H1 (cell line): ENCODE measurements around the gene CYP4A11. TPM values are rescaled to one million over a fixed set of nuclear protein-coding genes. Genes with fewer than 3 reads are reported as not detected.

Experiments used
- CTCF ChIA-PET: fragments of 300-600 bp; sonication (Branson Sonifier 250); formaldehyde crosslinking; loops from one replicate; lab custom pipeline; 2021; ENCODE audit not compliant: partially characterized antibody; lab: Charles Lee
- POLR2A ChIA-PET: fragments of 300-600 bp; sonication (Branson Sonifier 250); formaldehyde crosslinking; loops from one replicate; lab custom pipeline; 2021; ENCODE audit warnings: inconsistent platforms; ENCODE audit not compliant: partially characterized antibody; lab: Charles Lee
- DNase-seq, 2 experiments: peaks; one replicate each; pipeline versions ENCODE4 v3.0.0 to v3.0.0-alpha.2; 2010 to 2022; ENCODE audit warnings: low spot score in 2 of 2, low read depth in 1 of 2, mixed read lengths in 1 of 2
- FAIRE-seq: peaks from 2 replicates; lab custom pipeline; 2011; peaks lifted over from hg19 to GRCh38; lab: Jason Lieb, UNC
- H2AFZ ChIP-seq: 2 replicates; pipeline ENCODE4 v1.8.1; 2012; ENCODE audit warnings: low read length, inconsistent platforms
- H2AK5ac ChIP-seq: 2 replicates; pipeline ENCODE4 v1.6.1; 2013; ENCODE audit warnings: low read depth, low read length
- H2BK120ac ChIP-seq: replicated peaks from 2 replicates; pipeline ENCODE3; 2013; ENCODE audit warnings: low read depth, low read length, inconsistent platforms
- H2BK12ac ChIP-seq: 2 replicates; pipeline ENCODE4 v1.6.1; 2013; ENCODE audit warnings: low read depth, low read length
- H2BK15ac ChIP-seq: 2 replicates; pipeline ENCODE4 v1.6.1; 2013; ENCODE audit warnings: low read length
- H2BK20ac ChIP-seq: 2 replicates; pipeline ENCODE4 v1.6.1; 2013; ENCODE audit warnings: low read length
- H2BK5ac ChIP-seq: 2 replicates; pipeline ENCODE4 v1.6.1; 2013; ENCODE audit warnings: low read depth, low read length
- H3K14ac ChIP-seq: 2 replicates; pipeline ENCODE4 v1.6.1; 2013; ENCODE audit warnings: inconsistent platforms; ENCODE audit not compliant: insufficient read length
- H3K18ac ChIP-seq: 2 replicates; pipeline ENCODE4 v1.6.1; 2013; ENCODE audit warnings: low read length; ENCODE audit errors: extremely low read depth
- H3K23ac ChIP-seq: 2 replicates; pipeline ENCODE4 v1.6.1; 2013; ENCODE audit warnings: inconsistent platforms; ENCODE audit not compliant: insufficient read length
- H3K23me2 ChIP-seq: 2 replicates; pipeline ENCODE4 v1.6.1; 2013; ENCODE audit warnings: low read depth, low read length
- H3K27ac ChIP-seq: 2 replicates; pipeline ENCODE4 v1.6.1; 2011; ENCODE audit warnings: low read depth, low read length, inconsistent platforms
- H3K27me3 ChIP-seq, 4 experiments: replicated peaks in 1 of 4; 1 replicate in 1 of 4; 2 replicates in 3 of 4; pipeline versions ENCODE4 v1.6.1 to v1.8.1; 2011 to 2013; ENCODE audit warnings: low read length in 3 of 4, mild to moderate bottlenecking in 3 of 4, inconsistent platforms in 2 of 4, mixed read lengths in 2 of 4, moderate library complexity in 1 of 4; ENCODE audit not compliant: control insufficient read depth in 3 of 4, insufficient read depth in 3 of 4; ENCODE audit errors: extremely low read depth in 1 of 4
- H3K36me3 ChIP-seq, 4 experiments: 2 replicates each; pipeline versions ENCODE4 v1.6.1 to v1.8.1; 2011 to 2013; ENCODE audit warnings: mild to moderate bottlenecking in 4 of 4, low read length in 3 of 4, moderate library complexity in 2 of 4, control low read depth in 1 of 4, inconsistent platforms in 1 of 4; ENCODE audit not compliant: insufficient read depth in 4 of 4, control insufficient read depth in 2 of 4
- H3K4ac ChIP-seq: replicated peaks from 2 replicates; pipeline ENCODE3; 2013; ENCODE audit warnings: low read length, low read depth, mixed read lengths, inconsistent platforms; ENCODE audit not compliant: insufficient read length
- H3K4me1 ChIP-seq, 4 experiments: replicated peaks in 1 of 4; 1 replicate in 1 of 4; 2 replicates in 3 of 4; pipeline versions ENCODE4 v1.6.1 to v1.8.1; 2011 to 2013; ENCODE audit warnings: low read length in 3 of 4, inconsistent platforms in 2 of 4, mixed read lengths in 1 of 4; ENCODE audit not compliant: insufficient read depth in 4 of 4, control insufficient read depth in 3 of 4
- H3K4me2 ChIP-seq, 2 experiments: 2 replicates each; pipeline versions ENCODE4 v1.6.1 to v1.8.1; 2011 to 2013; ENCODE audit warnings: low read depth in 2 of 2, low read length in 2 of 2, control low read depth in 1 of 2, inconsistent platforms in 1 of 2, mild to moderate bottlenecking in 1 of 2; ENCODE audit not compliant: insufficient read depth in 1 of 2
- H3K4me3 ChIP-seq, 4 experiments: fragments of 200-600, 300-600 bp in 1 of 4; sonication (generic), shearing (Covaris generic), sonication (Bioruptor Twin) in 1 of 4; 2 replicates each; pipeline versions ENCODE4 v1.5.1 to v1.8.1; 2011 to 2016; ENCODE audit warnings: low read length in 4 of 4, low read depth in 3 of 4, control low read depth in 2 of 4, inconsistent platforms in 2 of 4, mild to moderate bottlenecking in 2 of 4, mixed read lengths in 1 of 4, moderate library complexity in 1 of 4; ENCODE audit not compliant: insufficient read depth in 2 of 4; ENCODE audit errors: extremely low read depth in 1 of 4
- H3K56ac ChIP-seq: replicated peaks from 2 replicates; pipeline ENCODE3; 2013; ENCODE audit warnings: low read depth, mild to moderate bottlenecking, mixed read lengths, low read length, inconsistent platforms; ENCODE audit not compliant: insufficient read length
- H3K79me1 ChIP-seq: 2 replicates; pipeline ENCODE4 v1.6.1; 2013; ENCODE audit warnings: low read depth, low read length, control low read depth
- H3K79me2 ChIP-seq, 2 experiments: 2 replicates each; pipeline versions ENCODE4 v1.6.1 to v1.8.1; 2012 to 2013; ENCODE audit warnings: low read length in 2 of 2, mild to moderate bottlenecking in 2 of 2, inconsistent platforms in 1 of 2; ENCODE audit not compliant: insufficient read depth in 2 of 2, control insufficient read depth in 1 of 2
- H3K9ac ChIP-seq, 4 experiments: replicated peaks in 1 of 4; 1 replicate in 1 of 4; 2 replicates in 3 of 4; pipeline versions ENCODE4 v1.6.1 to v1.8.1; 2011 to 2013; ENCODE audit warnings: low read depth in 3 of 4, low read length in 3 of 4, control low read depth in 2 of 4, mild to moderate bottlenecking in 2 of 4, moderate library complexity in 2 of 4, inconsistent platforms in 1 of 4; ENCODE audit errors: extremely low read depth in 1 of 4
- H3K9me3 ChIP-seq, 2 experiments: 2 replicates each; pipeline versions ENCODE4 v1.6.1 to v1.8.1; 2012 to 2013; ENCODE audit warnings: mild to moderate bottlenecking in 2 of 2, moderate library complexity in 2 of 2, control low read depth in 1 of 2, inconsistent platforms in 1 of 2, low read depth in 1 of 2, low read length in 1 of 2, mixed read lengths in 1 of 2; ENCODE audit not compliant: insufficient read depth in 2 of 2
- H4K20me1 ChIP-seq, 2 experiments: replicated peaks in 1 of 2; 2 replicates each; pipeline versions ENCODE3 to v1.8.1; 2011 to 2013; ENCODE audit warnings: inconsistent platforms in 2 of 2, low read length in 2 of 2, mild to moderate bottlenecking in 1 of 2; ENCODE audit not compliant: insufficient read depth in 2 of 2, control insufficient read depth in 1 of 2
- H4K5ac ChIP-seq: 2 replicates; pipeline ENCODE4 v1.6.1; 2013; ENCODE audit warnings: low read length, low read depth, mixed read lengths, inconsistent platforms; ENCODE audit not compliant: insufficient read length
- H4K8ac ChIP-seq: 2 replicates; pipeline ENCODE4 v1.8.0; 2013; ENCODE audit warnings: mild to moderate bottlenecking, moderate library complexity, low read length, inconsistent platforms; ENCODE audit not compliant: insufficient read depth; ENCODE audit errors: extremely low read depth
- H4K91ac ChIP-seq: replicated peaks from 2 replicates; pipeline ENCODE3; 2013; ENCODE audit warnings: low read length, mixed read lengths, inconsistent platforms; ENCODE audit not compliant: insufficient read length
- CBX8 ChIP-seq: fragments of 300-800, 300-1000 bp; sonication (generic); IDR thresholded peaks from 2 replicates; pipeline ENCODE4 v1.7.1; 2016; ENCODE audit warnings: low read depth, low read length, borderline replicate concordance
- CREB1 ChIP-seq: IDR thresholded peaks from 2 replicates; pipeline ENCODE4 v1.6.1; 2012; ENCODE audit warnings: inconsistent platforms
- GTF2F1 ChIP-seq: IDR thresholded peaks from 2 replicates; pipeline ENCODE4 v1.6.1; 2012; ENCODE audit warnings: low read depth, low read length, improper control_type of control experiment, borderline replicate concordance
- KDM1A ChIP-seq: fragments of 200-600, 300-600 bp; sonication (generic); IDR thresholded peaks from 2 replicates; pipeline ENCODE4 v1.7.1; 2016; ENCODE audit warnings: mild to moderate bottlenecking, low read length, borderline replicate concordance
- MAFK ChIP-seq: IDR thresholded peaks from 2 replicates; pipeline ENCODE4 v1.6.1; 2012; ENCODE audit warnings: low read depth, mild to moderate bottlenecking, improper control_type of control experiment, low read length
- POLR2A ChIP-seq, 2 experiments: IDR thresholded peaks; 1 replicate in 1 of 2; 2 replicates in 1 of 2; pipeline ENCODE4 v1.6.1; 2011; ENCODE audit warnings: low read depth in 2 of 2, low read length in 2 of 2, mild to moderate bottlenecking in 2 of 2; ENCODE audit errors: control extremely low read depth in 1 of 2
- POLR2AphosphoS5 ChIP-seq: IDR thresholded peaks from 2 replicates; pipeline ENCODE4 v1.6.1; 2011; ENCODE audit warnings: low read depth, low read length
- RBBP5 ChIP-seq: IDR thresholded peaks from 2 replicates; pipeline ENCODE4 v1.7.1; 2012; ENCODE audit warnings: low read depth, mild to moderate bottlenecking, inconsistent platforms, low read length, moderate library complexity, borderline replicate concordance
- SIX5 ChIP-seq: IDR thresholded peaks from 2 replicates; pipeline ENCODE4 v1.6.1; 2011; ENCODE audit warnings: mild to moderate bottlenecking, low read depth, low read length
- TAF1 ChIP-seq: IDR thresholded peaks from 2 replicates; pipeline ENCODE4 v1.6.1; 2011; ENCODE audit warnings: mild to moderate bottlenecking, low read depth, low read length
- TEAD4 ChIP-seq: IDR thresholded peaks from 2 replicates; pipeline ENCODE4 v1.6.1; 2012; ENCODE audit warnings: low read depth, low read length, inconsistent platforms, mixed read lengths
- WGBS, 2 experiments: shearing (Covaris generic) in 1 of 2; methylation state at CpG; one replicate each; pipeline versions ENCODE4 v1.1.6 to v1.1.7; 2013 to 2015; ENCODE audit warnings: low lambda C conversion rate in 2 of 2, mixed read lengths in 2 of 2, inconsistent platforms in 1 of 2, low coverage in 1 of 2, missing lambda C conversion rate in 1 of 2; ENCODE audit not compliant: insufficient replicate concordance in 2 of 2, insufficient coverage in 1 of 2, insufficient read length in 1 of 2; ENCODE audit errors: extremely low coverage in 1 of 2, missing lambda C conversion rate in 1 of 2; 5-methylcytosine and 5-hydroxymethylcytosine counted together
- polyA plus RNA-seq, 7 experiments: library from polyadenylated mRNA; depleted of rRNA in 3 of 7; stranded (reverse) in 5 of 7; unstranded in 2 of 7; fragments of >200 nt in 5 of 7; fragments of 200-250 nt in 2 of 7; gene quantifications; 1 replicate in 5 of 7; 2 replicates in 1 of 7; 4 replicates in 1 of 7; pipeline versions ENCODE4 v1.2.1 to v1.2.3, GENCODE V29; 2011 to 2013; ENCODE audit warnings: missing spikeins in 2 of 7, mixed read lengths in 2 of 7
- total RNA-seq: library from RNA; stranded (reverse); fragmentation: NEBNext Ultra II Directional; extraction: Animal tissue kit (Norgen Biotek cat#: 25700); gene quantifications from 2 replicates; pipeline ENCODE4 v1.2.1, GENCODE V29; 2021
- TF ChIP-seq, protein P1 (sequence below): IDR thresholded peaks from 2 replicates; pipeline ENCODE4 v1.6.1; 2012; ENCODE audit warnings: low read length, inconsistent platforms

Gene CYP4A11
- total and polyA plus RNA-seq, 2 of the 8 experiments (the other 6 are each of a cell fraction or from before 2014, with no cell fraction given): not detected

DNA sequence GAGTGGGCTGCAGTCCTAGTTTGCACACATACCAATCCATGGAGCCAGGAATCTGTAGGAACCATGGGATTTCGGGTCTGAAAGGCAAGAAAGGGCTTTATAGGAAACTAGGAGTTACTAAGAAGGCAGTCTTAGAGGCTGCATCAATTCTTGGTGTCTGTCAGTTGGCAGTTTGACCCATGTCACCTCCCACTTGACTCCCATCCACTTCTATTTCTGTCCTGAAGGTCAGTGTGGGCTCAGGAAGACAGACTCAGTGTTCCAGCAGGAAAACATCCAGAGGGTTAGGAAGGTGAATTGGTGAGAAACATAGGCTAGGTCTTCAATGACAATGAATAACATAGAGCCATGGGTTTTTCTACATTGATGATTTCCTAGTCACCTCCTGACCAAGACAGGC, 4.0 kb downstream of the CYP4A11 start:
- Histone ChIP-seq H3K4ac (no peak overlapping the region), H3K79me1 (no peaks in the 10 kb centered on the region), H3K18ac (no peak overlapping the region), H3K36me3 (no peaks in the 10 kb centered on the region), H3K23me2 (no peaks in the 10 kb centered on the region), H4K5ac (no peak overlapping the region), H4K20me1 (no peaks in the 10 kb centered on the region), H2AK5ac (no peak overlapping the region), H3K27me3 (no peaks in the 10 kb centered on the region), H2BK12ac (no peak overlapping the region), H2BK20ac (no peak overlapping the region), H3K14ac (no peak overlapping the region), H3K27ac (no peak overlapping the region), H3K4me1 (no peaks in the 10 kb centered on the region), H3K9me3 (no peaks in the 10 kb centered on the region), H3K4me2 (no peak overlapping the region), H3K79me2 (no peaks in the 10 kb centered on the region), H2AFZ (no peak overlapping the region), H4K8ac (no peak overlapping the region), H3K4me3 (no peak overlapping the region), H3K23ac (no peak overlapping the region), H3K56ac (no peak overlapping the region), H4K91ac (no peak overlapping the region), H2BK120ac (no peak overlapping the region), H2BK5ac (no peak overlapping the region), H3K9ac (no peak overlapping the region), H2BK15ac (no peak overlapping the region)
- POLR2A ChIA-PET: no interaction called here
- WGBS, 2 experiments: 86% methylated on average over 1 of the region's 1 CpG; no CpG with 5 or more reads in 1 of the 2 experiments
- CTCF ChIA-PET: no interaction called here
- FAIRE-seq (no peak), DNase-seq (no peak)
- TF ChIP-seq KDM1A (no peak), TEAD4 (no peak), SIX5 (no peak), GTF2F1 (no peak), POLR2A (IDR thresholded peaks at IDR 0.05; ENCODE audit: control extremely low read depth in 1 of 2, low read depth in 2 of 2, low read length in 2 of 2) (no peak), RBBP5 (no peak), MAFK (no peak), CBX8 (no peak), TAF1 (no peak), CREB1 (no peak), POLR2AphosphoS5 (no peak)
- TF ChIP-seq, protein P1, sequence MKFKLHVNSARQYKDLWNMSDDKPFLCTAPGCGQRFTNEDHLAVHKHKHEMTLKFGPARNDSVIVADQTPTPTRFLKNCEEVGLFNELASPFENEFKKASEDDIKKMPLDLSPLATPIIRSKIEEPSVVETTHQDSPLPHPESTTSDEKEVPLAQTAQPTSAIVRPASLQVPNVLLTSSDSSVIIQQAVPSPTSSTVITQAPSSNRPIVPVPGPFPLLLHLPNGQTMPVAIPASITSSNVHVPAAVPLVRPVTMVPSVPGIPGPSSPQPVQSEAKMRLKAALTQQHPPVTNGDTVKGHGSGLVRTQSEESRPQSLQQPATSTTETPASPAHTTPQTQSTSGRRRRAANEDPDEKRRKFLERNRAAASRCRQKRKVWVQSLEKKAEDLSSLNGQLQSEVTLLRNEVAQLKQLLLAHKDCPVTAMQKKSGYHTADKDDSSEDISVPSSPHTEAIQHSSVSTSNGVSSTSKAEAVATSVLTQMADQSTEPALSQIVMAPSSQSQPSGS: no peak
